HL-60/S4 (cell line): Measurements from ENCODE around the gene CTXN1.
"Not testable (repeated sequence)": the region's sequence is repeated elsewhere in the genome, so short reads cannot be mapped to it uniquely, and the experiment has no call there.

Experiments
- in situ Hi-C: fragments of 300-500 bp; cut with MboI; formaldehyde crosslinking; loops from 2 replicates; pipeline ENCODE4 v1.14.3; 2022; ENCODE audit warnings: low sequenced_read_pairs

CTXN1 gene

GRCh38 chr19:7926727-7927604, 1.0 kb upstream of the CTXN1 start:
- in situ Hi-C loops, result no loop called here

GRCh38 chr19:7925171-7925851, 624 bp downstream of the CTXN1 start:
- in situ Hi-C loops, result no loop called here

- in situ Hi-C loops, result no loop called here
These were observed 1.2 kb downstream of the CTXN1 start for GRCh38 chr19:7924651-7925170.

DNA sequence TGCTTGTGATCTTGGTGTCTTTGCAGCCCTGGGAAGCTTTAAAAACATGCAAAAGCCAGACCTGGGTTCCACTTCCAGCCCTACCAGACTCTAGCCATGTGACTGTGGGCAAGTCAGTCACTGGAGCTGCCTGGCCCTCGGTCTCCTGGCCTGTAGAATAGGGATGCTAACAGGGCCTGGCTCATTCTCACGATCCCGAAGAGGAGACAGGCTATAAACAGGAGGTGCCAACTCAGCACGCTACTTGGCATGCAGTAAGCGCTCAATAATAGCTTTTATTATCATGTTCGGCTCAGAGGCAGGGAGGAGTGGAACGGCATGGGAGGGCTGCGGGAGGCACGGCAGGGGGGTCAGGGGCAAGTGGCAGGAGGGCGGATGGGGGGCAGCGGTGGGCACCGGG, 1.7 kb downstream of the CTXN1 start:
- in situ Hi-C loops, result no loop called here

GRCh38 chr19:7923295-7924191, 2.4 kb downstream of the CTXN1 start:
- in situ Hi-C loops, result no loop called here

GRCh38 chr19:7922836-7923195, 3.1 kb downstream of the CTXN1 start:
- in situ Hi-C loops, result no loop called here

DNA sequence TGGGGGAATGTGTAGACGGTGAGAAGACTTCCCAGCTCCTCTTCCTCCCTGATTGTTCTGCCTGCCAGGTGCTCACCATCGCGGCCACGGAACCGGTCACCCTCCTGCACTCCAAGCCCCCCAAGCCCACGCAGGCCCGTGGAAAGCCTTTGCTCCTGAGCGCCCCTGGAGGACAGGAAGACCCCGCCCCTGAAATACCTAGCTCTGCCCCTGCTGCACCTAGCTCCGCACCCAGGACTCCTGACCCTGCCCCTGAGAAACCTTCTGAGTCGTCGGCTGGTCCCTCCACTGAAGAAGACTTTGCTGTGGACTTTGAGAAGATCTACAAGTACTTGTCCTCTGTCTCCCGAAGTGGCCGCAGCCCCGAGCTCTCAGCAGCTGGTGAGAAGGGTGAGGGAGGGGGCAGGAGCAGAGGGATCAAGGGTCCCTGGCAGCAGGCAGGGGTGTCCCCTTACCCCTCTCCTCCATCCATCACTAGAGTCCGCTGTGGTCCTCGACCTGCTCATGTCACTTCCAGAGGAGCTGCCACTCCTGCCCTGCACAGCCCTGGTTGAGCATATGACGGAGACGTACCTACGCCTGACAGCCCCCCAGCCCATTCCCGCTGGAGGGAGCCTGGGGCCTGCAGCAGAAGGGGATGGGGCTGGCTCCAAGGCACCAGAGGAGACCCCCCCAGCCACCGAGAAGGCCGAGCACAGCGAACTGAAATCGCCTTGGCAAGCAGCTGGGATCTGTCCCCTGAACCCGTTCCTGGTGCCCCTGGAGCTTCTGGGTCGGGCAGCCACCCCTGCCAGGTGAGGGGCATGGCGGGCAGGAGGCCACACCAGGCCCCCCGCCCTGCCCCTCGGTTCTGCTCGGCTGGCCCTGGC, 3.7 kb downstream of the CTXN1 start:
- in situ Hi-C loops, result no loop called here

DNA sequence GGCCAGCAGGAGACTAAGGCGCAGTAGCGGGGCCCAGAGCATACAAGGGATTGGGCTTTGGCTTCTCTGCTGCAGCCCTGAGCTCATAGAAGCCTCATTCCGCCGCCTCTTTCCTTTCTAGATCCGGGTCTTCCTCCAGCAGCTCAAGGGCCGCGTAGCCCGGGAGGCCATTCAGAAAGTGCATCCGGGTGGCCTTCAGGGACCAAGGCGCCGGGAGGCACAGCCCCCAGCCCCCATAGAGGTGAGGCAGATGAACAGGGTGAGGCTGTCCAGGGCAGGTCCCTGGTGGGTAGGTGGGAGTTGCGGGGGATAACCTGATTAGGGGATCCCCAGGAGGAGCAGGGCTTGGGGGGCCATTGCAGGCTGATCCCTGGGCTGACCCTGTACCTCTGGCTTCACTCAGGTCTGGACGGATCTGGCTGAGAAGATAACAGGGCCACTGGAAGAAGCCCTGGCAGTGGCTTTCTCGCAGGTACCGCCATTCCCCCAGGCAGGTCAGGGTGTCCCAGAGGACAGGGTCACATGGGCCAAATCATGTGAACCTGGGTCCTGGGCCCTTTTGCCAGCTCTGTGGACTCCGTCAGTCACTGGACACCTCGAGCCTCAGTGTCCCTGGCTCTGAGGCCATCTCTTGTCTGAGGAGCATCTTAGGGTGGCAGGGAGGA, 4.5 kb downstream of the CTXN1 start:
- in situ Hi-C loops, result no loop called here

DNA sequence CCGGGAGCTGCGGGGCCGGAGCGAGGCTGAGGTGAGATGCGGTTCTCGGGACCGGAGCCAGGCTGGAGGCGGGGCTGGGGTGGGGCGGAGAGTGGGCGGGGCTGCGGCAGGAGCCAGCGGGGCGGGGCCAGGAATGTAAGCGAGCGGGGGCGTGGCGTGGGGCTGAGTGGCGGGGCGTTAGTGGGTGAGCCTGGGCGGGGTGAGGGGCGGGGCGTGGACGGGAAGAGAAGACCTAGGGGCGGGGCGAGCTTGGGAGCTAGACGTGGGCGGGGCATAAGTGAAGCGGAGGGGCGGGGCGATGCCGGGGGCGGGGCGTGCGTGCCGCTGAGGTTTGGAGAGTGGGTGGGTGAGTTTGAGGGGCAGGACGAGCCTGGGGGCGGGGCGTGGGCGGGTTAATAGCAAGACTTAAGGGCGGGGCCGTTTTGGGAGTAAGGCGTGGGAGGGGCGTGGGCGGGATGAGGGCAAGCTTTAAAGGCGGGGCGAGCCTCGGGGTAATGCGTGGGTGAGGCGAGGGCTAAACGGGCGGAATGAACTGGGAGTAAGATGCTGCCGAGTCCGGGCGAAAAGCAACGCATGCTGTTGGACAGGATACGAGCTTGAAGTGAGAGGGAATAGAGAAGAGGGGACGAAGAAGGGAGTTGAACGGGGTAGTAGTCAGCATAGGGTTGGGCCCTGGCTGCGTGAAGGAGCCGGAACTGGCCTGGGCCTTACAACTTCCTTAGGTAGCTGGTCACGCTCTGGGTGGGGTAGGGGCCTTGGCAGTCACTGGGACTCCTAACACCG, 5.2 kb downstream of the CTXN1 start:
- in situ Hi-C loops, result no loop called here

DNA sequence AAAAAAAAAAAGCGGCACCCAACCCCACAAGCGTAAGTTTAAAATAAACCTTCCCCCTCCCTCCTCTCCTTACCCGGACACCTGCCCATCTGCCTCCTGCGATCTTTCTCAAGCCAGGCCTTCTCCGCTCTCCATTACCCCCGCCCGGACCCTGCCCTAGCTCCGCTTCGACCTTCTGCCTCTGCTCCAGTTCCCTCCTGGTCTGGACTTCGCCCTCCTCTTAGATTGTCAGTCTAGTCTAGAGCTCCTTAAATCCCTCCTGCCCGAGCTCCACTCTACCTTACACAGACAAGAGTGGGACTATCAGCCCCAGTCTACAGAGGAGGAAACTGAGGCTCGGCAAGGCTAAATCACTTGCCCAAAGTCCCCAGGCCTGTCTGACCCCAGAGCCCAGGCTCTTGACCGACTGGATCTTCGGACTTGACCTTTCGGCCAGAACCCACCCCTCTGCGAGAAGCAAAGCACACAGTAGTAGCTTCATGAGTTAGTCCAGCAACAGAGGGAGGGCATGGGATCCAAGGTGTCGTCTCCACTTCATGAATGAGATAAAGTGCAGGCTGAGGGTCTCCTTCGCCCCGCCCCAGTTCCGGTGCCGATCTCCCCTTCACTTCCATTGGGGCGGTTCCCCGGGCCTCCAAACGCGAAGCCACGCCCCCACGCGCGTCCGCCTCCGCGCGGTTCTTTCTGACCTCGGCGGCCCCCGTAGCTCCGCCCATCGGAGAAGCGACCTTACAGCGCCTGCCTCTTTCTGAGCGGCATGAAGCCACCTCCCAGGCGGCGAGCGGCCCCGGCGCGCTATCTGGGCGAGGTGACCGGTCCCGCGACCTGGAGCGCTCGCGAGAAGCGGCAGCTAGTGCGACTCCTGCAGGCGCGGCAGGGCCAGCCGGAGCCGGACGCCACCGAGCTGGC, 6.1 kb downstream of the CTXN1 start, which contains the start of gene SNAPC2:
SNAPC2 (plus strand) TSS at position 729 of the 909 bp plus-strand sequence; CDS start at position 758, 29 bp downstream.
- in situ Hi-C loops, result no loop called here

DNA sequence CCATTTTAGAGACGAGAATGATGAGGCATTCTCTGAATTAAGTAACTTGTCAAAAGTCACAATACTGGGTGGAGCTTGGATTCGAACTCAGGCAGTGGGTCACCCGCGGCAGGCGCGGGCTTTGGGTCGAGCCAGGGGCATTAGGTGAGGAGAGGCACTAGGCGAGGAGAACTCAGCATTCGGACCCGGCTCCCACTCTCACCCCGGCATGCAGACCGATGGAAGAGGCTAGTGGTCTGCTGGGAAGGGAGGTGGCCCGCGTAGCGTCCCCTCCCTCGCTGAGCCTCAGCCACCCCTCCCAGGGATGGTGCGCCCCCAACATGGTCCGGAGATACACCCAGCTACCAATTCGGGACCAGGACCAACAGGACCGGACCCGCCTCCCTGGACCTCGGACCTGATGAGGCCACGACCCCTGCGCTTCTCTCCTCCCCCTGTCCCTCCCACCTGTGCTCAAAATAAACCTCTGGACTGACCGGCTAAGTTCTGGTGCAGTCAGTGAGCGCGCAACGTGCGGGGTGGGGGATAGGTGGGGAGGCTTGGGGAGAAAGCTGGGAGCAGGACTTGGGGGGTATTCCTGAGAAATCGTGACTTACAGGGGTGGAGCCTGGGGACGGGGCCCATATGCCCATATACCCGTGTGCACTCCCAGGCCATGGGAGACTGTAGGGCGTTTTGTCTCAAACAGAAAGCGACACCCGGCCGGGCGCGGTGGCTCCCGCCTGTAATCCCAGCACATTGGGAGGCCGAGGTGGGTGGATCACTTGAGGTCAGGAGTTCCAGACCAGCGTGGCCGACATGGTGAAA, 7.1 kb downstream of the CTXN1 start:
- in situ Hi-C loops, result no loop called here

DNA sequence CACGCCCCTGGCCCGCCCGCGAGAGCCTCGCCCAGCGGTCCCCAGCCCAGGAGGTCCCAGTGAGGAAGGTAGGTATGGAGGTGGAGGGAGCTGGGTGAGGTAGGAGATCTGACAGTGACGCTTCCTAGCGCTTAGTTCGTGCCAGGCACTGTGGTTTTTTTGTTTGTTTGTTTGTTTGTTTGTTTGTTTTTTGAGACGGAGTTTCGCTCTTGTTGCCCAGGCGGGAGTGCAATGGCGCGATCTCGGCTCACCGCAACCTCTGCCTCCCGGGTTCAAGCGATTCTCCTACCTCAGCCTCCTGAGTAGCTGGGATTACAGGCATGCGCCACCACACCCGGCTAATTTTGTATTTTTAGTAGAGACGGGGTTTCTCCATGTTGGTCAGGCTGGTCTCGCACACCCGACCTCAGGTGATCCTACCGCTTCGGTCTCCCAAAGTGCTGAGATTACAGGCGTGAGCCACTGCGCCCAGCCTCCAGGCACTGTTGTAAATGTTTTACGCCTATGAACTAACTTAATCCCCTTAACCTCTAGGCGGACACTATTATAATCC, 7.8 kb downstream of the CTXN1 start:
- in situ Hi-C loops, result not testable (repeated sequence)

GRCh38 chr19:7917267-7918061, 8.5 kb downstream of the CTXN1 start:
- in situ Hi-C loops, result no loop called here

DNA sequence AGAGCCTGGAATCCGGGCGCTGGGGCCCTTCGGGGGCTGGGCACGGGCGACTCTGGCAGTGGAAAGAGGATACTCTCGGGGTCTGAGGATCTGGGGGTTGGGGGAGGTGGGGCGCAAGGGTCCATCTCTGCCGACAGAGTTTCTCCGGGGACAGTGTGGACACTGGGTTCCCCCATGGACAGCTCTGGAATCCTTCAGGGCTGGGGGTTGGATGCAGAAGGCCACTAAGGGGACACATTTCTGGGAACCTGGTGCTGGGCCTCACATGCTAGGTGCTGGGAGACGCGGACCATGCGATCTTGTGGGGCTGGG, 9.0 kb downstream of the CTXN1 start:
- in situ Hi-C loops, result no loop called here

- in situ Hi-C loops, result no loop called here
These were observed 9.6 kb downstream of the CTXN1 start for GRCh38 chr19:7916103-7916954.
